Panc1 (cell line): ENCODE results near the gene CHDH. TPM values are rescaled to one million over a fixed set of nuclear protein-coding genes. Genes with fewer than 3 reads are reported as not detected.

Experiments
- ATAC-seq: fragments of 200-7000 bp; cut with Tn5 transposase; 2 replicates; pipeline ENCODE4 v1.9.1; 2020; ENCODE audit warnings: mild to moderate bottlenecking, moderate library complexity
- BruUV-seq: library from RNA; stranded (reverse); fragments of 400-500 nt; replicated peaks from 2 replicates; lab custom pipeline; 2021; lab: Mats Ljungman, UMichigan
- CTCF ChIA-PET: fragments of 300-600 bp; sonication (Branson Sonifier 250); formaldehyde crosslinking; loops from one replicate; lab custom pipeline; 2022; ENCODE audit warnings: antibody characterized with exemption; lab: Charles Lee
- POLR2A ChIA-PET: fragments of 300-600 bp; sonication (Branson Sonifier 250); formaldehyde crosslinking; loops from one replicate; lab custom pipeline; 2022; ENCODE audit warnings: antibody characterized with exemption; lab: Charles Lee
- DNase-seq: peaks from one replicate; pipeline ENCODE4 v3.0.0-alpha.2; 2010; ENCODE audit warnings: low read depth, low spot score
- H3K27ac ChIP-seq: 2 replicates; pipeline ENCODE4 v1.5.1; 2011; ENCODE audit warnings: mild to moderate bottlenecking, low read length, inconsistent platforms
- H3K27me3 ChIP-seq: fragments of 200-500 bp; sonication (Bioruptor generic); 2 replicates; pipeline ENCODE4 v1.6.0; 2014; ENCODE audit warnings: low read length, inconsistent platforms; ENCODE audit not compliant: control insufficient read depth, insufficient read depth
- H3K36me3 ChIP-seq: fragments of 200-500 bp; sonication (Bioruptor generic); 2 replicates; pipeline ENCODE4 v1.5.1; 2014; ENCODE audit warnings: inconsistent platforms, mild to moderate bottlenecking, low read length, moderate library complexity; ENCODE audit not compliant: control insufficient read depth, insufficient read depth
- H3K4me1 ChIP-seq: 2 replicates; pipeline ENCODE4 v1.5.1; 2011; ENCODE audit warnings: inconsistent platforms, mild to moderate bottlenecking, low read length, moderate library complexity; ENCODE audit not compliant: control insufficient read depth, insufficient read depth
- H3K4me3 ChIP-seq, 2 experiments: 2 replicates each; pipeline ENCODE4 v1.5.1; 2011 to 2012; ENCODE audit warnings: low read depth in 2 of 2, low read length in 2 of 2, mild to moderate bottlenecking in 2 of 2, inconsistent platforms in 1 of 2, moderate library complexity in 1 of 2
- H3K9me3 ChIP-seq: fragments of 200-500 bp; sonication (Bioruptor generic); 2 replicates; pipeline ENCODE4 v1.5.1; 2014; ENCODE audit warnings: low read depth, mild to moderate bottlenecking, inconsistent platforms, low read length, moderate library complexity; ENCODE audit not compliant: control insufficient read depth, insufficient read depth
- CTCF ChIP-seq: fragments of 450-650 bp; IDR thresholded peaks from 2 replicates; pipeline ENCODE4 v1.5.1; 2017; ENCODE audit warnings: mild to moderate bottlenecking
- POLR2AphosphoS5 ChIP-seq: IDR thresholded peaks from 2 replicates; pipeline ENCODE4 v1.6.1; 2012; ENCODE audit warnings: mild to moderate bottlenecking, low read depth, low read length, moderate library complexity
- REST ChIP-seq, 2 experiments: IDR thresholded peaks; 2 replicates each; pipeline ENCODE4 v1.6.1; 2011 to 2012; ENCODE audit warnings: low read depth in 2 of 2, control low read depth in 1 of 2, low read length in 1 of 2, mild to moderate bottlenecking in 1 of 2, moderate library complexity in 1 of 2; ENCODE audit not compliant: insufficient read depth in 1 of 2
- SIN3A ChIP-seq: IDR thresholded peaks from 2 replicates; pipeline ENCODE4 v1.6.1; 2012; ENCODE audit warnings: low read depth, mild to moderate bottlenecking, low read length, moderate library complexity, borderline replicate concordance; ENCODE audit not compliant: insufficient read depth
- TCF7L2 ChIP-seq: IDR thresholded peaks from 2 replicates; pipeline ENCODE4 v1.6.1; 2011; ENCODE audit warnings: mild to moderate bottlenecking, low read depth, low read length, inconsistent platforms
- in situ Hi-C: cut with HindIII; loops from 2 replicates; pipeline ENCODE4 v1.10.0; 2016; ENCODE audit warnings: low sequenced_read_pairs, low pct_unique_long_range_greater_than_20kb
- intact Hi-C: fragments of 100-400 bp; cut with micrococcal nuclease; formaldehyde crosslinking; loops from one replicate; pipeline ENCODE4 v1.10.0; 2022; ENCODE audit not compliant: unreplicated experiment
- total RNA-seq: library from RNA; stranded (reverse); gene quantifications from one replicate; pipeline ENCODE4 v1.2.1, GENCODE V29; 2021; ENCODE audit not compliant: unreplicated experiment

The CHDH gene
- total RNA-seq, 1 experiment from 2014 or later: 24.1 TPM

DNA sequence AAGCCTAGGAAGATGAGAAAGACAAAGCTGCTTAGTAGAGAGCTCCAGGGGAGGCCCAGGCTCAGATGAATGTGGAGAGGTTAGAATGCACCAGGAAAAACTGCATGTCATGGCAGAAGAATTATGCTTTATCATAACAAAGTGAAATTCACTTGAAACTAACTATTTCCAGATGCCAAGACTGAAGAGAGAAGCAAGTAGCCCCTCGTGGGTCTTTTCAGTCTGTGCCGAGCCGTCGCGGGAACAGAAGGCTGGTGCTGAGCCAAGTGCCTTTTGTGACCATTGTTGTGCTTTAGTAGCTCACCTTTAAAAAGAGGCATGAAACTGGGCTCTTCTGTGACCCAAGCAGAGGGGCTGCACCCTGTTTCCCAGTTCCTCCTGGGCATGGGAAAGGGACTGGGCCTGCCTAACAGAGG is 73.2 kb downstream of the CHDH start:
- Histone ChIP-seq H3K4me1 (no peaks in the 10 kb centered on the region), H3K27me3 (no peaks in the 10 kb centered on the region), H3K36me3 (no peaks in the 10 kb centered on the region), H3K27ac (no peak overlapping the region), H3K9me3 (no peaks in the 10 kb centered on the region), H3K4me3 (no peak overlapping the region)
- in situ Hi-C loops: no loop called here
- ChIA-PET CTCF (no interaction called here), POLR2A (no interaction called here)
- no peak for ATAC-seq
- TF ChIP-seq REST (IDR thresholded peaks at IDR 0.05; ENCODE audit: insufficient read depth in 1 of 2, low read depth in 2 of 2, low read length in 1 of 2) (no peak), POLR2AphosphoS5 (no peak), SIN3A (no peak), TCF7L2 (no peak), CTCF (no peak)
- intact Hi-C loops: no loop called here
- no peak for DNase-seq
- no TSS peak for BruUV-seq

- ATAC-seq: no peak
- in situ Hi-C loops (no loop called here), intact Hi-C loops (no loop called here)
- TF ChIP-seq SIN3A (no peak), POLR2AphosphoS5 (no peak)
- POLR2A ChIA-PET: no interaction called here
- CTCF ChIA-PET: no interaction called here
- H3K36me3 ChIP-seq: no peaks in the 10 kb centered on the region
- H3K27me3 ChIP-seq: no peaks in the 10 kb centered on the region
- H3K9me3 ChIP-seq: no peaks in the 10 kb centered on the region
- no peaks in the 10 kb centered on the region for H3K4me1 ChIP-seq
- DNase-seq: no peak
- H3K27ac ChIP-seq: no peak overlapping the region
- H3K4me3 ChIP-seq: no peak overlapping the region
- no TSS peak for BruUV-seq
Measured at GRCh38 chr3:53772562-53772961, 73.7 kb downstream of the CHDH start.

DNA sequence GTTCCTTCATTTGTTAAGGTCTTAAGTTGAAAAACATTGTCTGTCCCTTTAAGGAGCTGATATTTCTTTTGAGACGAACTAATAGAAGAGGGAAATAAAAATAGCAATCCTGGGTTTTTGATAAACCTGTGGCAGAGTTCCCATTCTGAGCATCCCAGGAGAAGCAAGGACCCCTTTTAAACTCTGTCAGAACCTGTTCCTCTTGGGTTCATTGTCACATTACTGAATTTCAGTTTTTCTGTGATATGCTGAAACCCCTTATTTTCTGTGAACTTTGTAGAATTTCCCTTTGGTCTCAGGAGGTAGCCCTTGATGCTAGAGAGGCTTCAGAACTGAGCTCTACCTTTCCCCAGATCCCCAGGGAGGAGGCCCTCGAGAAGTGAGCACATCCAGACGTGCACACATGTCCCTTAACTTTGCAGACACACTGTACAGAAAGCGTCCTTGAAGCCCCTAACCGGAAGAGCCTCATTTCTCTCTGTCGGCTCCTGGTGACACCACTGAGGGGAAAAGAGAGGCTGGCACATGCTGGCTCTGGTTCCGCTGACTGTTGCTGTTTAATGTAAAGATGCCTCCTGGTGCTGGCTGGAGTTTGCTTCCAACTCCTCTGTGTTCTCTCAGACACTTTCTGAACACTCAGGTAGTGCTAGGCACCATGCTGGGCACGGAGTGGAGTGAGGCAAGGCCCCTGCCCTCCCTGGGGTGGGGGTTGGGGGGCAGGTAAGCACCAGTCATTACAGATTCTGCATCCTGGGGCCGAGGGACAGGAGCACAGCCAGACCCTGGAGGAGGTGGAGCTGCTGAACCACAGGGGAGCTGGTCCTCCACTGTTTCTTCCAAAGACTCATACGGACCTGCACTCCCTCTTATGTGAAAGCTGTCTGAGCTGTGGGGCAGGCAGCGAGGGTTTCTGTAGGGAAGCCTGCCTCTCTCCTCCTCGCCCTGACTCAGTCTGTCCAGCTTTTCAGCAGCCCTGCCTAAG is 77.5 kb downstream of the CHDH start:
- CTCF ChIA-PET: no interaction called here
- intact Hi-C loops (no loop called here), in situ Hi-C loops (no loop called here)
- Histone ChIP-seq H3K27ac (no peak overlapping the region), H3K36me3 (no peaks in the 10 kb centered on the region), H3K9me3 (no peaks in the 10 kb centered on the region), H3K4me3 (no peak overlapping the region), H3K4me1 (no peaks in the 10 kb centered on the region), H3K27me3 (no peaks in the 10 kb centered on the region)
- no peak for ATAC-seq
- BruUV-seq: no TSS peak
- POLR2A ChIA-PET: no interaction called here
- no peak for DNase-seq
- TF ChIP-seq SIN3A (no peak), POLR2AphosphoS5 (no peak), REST (IDR thresholded peaks at IDR 0.05; ENCODE audit: insufficient read depth in 1 of 2, low read depth in 2 of 2, low read length in 1 of 2) (no peak), CTCF (no peak), TCF7L2 (no peak)
